GM12872 (cell line): ENCODE data around the gene ETS1.

Experiments used
- CTCF ChIP-seq: IDR thresholded peaks from 3 replicates; pipeline ENCODE4 v1.5.1; 2011; ENCODE audit warnings: low read depth, mild to moderate bottlenecking, low read length, moderate library complexity; ENCODE audit not compliant: insufficient read depth

The ETS1 gene

GRCh38 chr11:128551058-128551457 lies 36.3 kb downstream of the ETS1 start:
- TF ChIP-seq CTCF: no peak

GRCh38 chr11:128550261-128550821 lies 37.0 kb downstream of the ETS1 start:
- TF ChIP-seq CTCF: no peak

GRCh38 chr11:128549256-128549944 lies 38.0 kb downstream of the ETS1 start:
- TF ChIP-seq CTCF: no peak

- TF ChIP-seq CTCF: no peak
These were observed 38.6 kb downstream of the ETS1 start for GRCh38 chr11:128548649-128549255.

GRCh38 chr11:128547946-128548648 lies 39.3 kb downstream of the ETS1 start:
- TF ChIP-seq CTCF: no peak

GRCh38 chr11:128546916-128547315 lies 40.4 kb downstream of the ETS1 start:
- no peak for TF ChIP-seq CTCF

- no peak for TF ChIP-seq CTCF
These were observed 42.8 kb downstream of the ETS1 start for GRCh38 chr11:128544471-128545051.
